ENCODE data around the gene LCN10.

The LCN10 gene

DNA sequence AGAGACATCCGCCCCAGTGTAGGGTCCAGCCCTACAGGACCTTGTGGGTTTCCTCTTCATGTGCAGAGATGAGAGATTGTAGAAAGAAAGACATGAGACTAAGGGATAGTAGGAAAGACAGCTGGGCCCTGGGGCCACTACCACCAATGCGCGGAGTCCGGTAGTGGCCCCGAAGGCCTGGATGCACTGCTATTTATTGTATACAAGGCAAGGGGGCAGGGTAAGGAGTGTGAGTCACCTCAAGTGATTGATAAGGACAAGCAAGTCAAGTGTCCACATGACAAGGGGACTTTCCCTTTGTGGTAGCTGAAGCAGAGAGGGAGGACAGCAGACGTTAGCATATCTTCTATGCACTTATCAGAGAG is 42.2 kb upstream of the LCN10 start:
- Histone ChIP-seq H3K9ac (ENCODE audit: low read depth, low read length) (no peak overlapping the region), H3K4me1 (ENCODE audit: control insufficient read depth, insufficient read depth, low read length) (no peaks in the 10 kb centered on the region), H3K36me3 (ENCODE audit: control insufficient read depth, insufficient read depth, low read length) (no peaks in the 10 kb centered on the region), H3K27ac (ENCODE audit: low read depth, low read length) (no peak overlapping the region), H3K4me3 (ENCODE audit: low read depth, low read length) (no peak overlapping the region), H3K27me3 (ENCODE audit: control insufficient read depth, insufficient read depth, low read length) (no peaks in the 10 kb centered on the region), H3K9me3 (ENCODE audit: control insufficient read depth, insufficient read depth, low read length) (no peaks in the 10 kb centered on the region)

DNA sequence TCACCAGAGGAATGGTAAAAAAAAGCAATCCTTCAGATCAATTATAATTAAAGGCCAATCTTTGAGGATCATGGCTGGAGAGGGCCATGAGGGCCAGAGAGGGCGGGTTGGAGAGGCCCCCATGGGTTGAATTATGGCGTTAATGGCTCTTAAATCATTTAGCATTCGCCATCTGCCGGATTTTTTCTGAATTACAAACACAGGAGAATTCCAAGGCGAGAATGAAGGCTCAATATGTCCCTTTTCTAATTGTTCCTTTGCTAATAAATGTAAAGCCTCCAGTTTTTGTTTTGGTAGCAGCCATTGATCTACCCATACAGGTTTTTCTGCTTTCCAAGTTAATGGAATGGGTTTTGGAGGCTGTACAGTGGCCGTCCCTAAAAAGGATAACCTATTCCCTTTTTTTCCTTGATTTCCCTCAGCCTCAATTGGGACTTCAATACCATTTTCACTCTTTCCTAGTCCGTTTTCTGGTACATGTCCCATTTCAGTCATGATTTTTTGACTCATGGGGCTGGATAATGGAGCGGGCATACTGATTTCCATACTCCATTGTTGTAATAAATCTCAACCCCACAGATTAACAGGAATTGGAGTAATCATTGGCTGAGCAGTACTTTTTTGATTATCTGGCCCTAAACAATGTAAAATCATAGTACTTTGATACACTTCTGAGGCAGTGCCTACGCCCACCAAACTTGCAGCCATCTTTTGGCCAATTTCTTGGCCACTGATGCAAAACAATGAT is 41.7 kb upstream of the LCN10 start:
- Histone ChIP-seq H3K9ac (ENCODE audit: low read depth, low read length) (no peak overlapping the region), H3K4me3 (ENCODE audit: low read depth, low read length) (no peak overlapping the region), H3K9me3 (ENCODE audit: control insufficient read depth, insufficient read depth, low read length) (no peaks in the 10 kb centered on the region), H3K27me3 (ENCODE audit: control insufficient read depth, insufficient read depth, low read length) (no peaks in the 10 kb centered on the region), H3K27ac (ENCODE audit: low read depth, low read length) (no peak overlapping the region), H3K36me3 (ENCODE audit: control insufficient read depth, insufficient read depth, low read length) (no peaks in the 10 kb centered on the region), H3K4me1 (ENCODE audit: control insufficient read depth, insufficient read depth, low read length) (no peaks in the 10 kb centered on the region)

DNA sequence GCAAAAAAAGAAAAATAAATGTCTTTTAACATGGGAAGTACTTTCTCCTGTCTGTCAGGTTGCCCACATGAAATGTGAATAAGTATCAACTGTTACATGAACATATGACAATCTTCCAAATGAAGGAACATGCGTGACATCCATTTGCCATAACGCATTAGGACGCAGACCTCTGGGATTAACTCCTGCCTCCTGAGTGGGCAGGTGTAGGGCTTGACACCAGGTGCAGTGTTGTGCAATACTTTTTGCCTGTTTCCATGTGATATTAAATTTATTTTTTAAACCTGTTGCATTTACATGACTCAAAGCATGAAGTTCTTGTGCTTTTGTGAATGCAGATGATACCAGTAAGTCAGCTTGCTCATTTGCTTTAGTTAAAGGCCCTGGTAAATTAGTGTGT is 39.7 kb upstream of the LCN10 start:
- Histone ChIP-seq H3K27ac (ENCODE audit: low read depth, low read length) (no peak overlapping the region), H3K4me3 (ENCODE audit: low read depth, low read length) (no peak overlapping the region), H3K36me3 (ENCODE audit: control insufficient read depth, insufficient read depth, low read length) (no peaks in the 10 kb centered on the region), H3K9ac (ENCODE audit: low read depth, low read length) (no peak overlapping the region), H3K27me3 (ENCODE audit: control insufficient read depth, insufficient read depth, low read length) (no peaks in the 10 kb centered on the region), H3K9me3 (ENCODE audit: control insufficient read depth, insufficient read depth, low read length) (no peaks in the 10 kb centered on the region), H3K4me1 (ENCODE audit: control insufficient read depth, insufficient read depth, low read length) (no peaks in the 10 kb centered on the region)

DNA sequence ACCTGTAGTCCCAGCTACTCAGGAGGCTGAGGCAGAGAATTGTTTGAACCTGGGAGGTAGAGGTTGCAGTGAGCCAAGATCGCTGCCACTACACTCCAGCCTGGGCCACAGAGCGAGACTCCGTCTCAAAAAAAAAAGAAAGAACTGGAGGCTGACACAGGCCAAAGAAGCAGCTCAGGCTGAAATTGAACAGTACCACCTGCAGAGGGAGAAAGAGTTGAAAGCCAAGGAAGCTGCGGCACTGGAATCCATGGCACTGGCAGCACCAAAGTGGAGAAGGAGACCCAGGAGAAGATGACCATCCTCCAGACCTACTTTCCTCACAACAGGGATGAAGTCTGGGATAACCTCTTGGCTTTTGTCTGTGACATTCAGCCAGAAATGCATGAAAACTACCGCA is 37.1 kb upstream of the LCN10 start:
- no peak overlapping the region for H3K4me3 ChIP-seq (ENCODE audit: low read depth, low read length)
- no peaks in the 10 kb centered on the region for H3K4me1 ChIP-seq (ENCODE audit: control insufficient read depth, insufficient read depth, low read length)
- peak overlapping the region; percentile 66 for H3K27ac ChIP-seq (ENCODE audit: low read depth, low read length)
- no peaks in the 10 kb centered on the region for H3K9me3 ChIP-seq (ENCODE audit: control insufficient read depth, insufficient read depth, low read length)
- H3K36me3 ChIP-seq (ENCODE audit: control insufficient read depth, insufficient read depth, low read length) = no peaks in the 10 kb centered on the region
- no peaks in the 10 kb centered on the region for H3K27me3 ChIP-seq (ENCODE audit: control insufficient read depth, insufficient read depth, low read length)
- no peak overlapping the region for H3K9ac ChIP-seq (ENCODE audit: low read depth, low read length)

DNA sequence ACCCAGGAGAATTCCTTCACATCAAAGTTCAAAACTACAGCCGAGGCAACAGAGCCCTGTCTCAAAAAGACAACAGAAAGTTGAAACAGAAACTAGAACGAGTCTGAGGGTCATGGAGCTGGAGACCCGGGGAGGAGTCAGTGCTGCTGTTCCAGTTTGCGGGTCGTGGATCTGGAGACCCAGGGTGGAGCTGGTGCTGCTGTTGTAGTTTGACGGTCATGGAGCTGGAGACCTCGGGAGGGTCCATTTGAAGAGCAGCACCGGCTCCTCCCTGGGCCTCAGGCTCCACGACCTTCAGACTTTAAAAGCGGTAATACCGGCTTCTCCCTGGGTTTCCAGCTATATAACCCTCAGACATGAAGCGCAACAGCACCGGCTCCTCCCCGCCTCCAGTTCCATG is 34.6 kb upstream of the LCN10 start:
- no peaks in the 10 kb centered on the region for H3K27me3 ChIP-seq (ENCODE audit: control insufficient read depth, insufficient read depth, low read length)
- H3K9me3 ChIP-seq (ENCODE audit: control insufficient read depth, insufficient read depth, low read length) = peaks cover 4% of the 10 kb centered on the region; the same call in 1 of the 2 replicates
- H3K9ac ChIP-seq (ENCODE audit: low read depth, low read length) = no peak overlapping the region
- no peak overlapping the region for H3K4me3 ChIP-seq (ENCODE audit: low read depth, low read length)
- no peak overlapping the region for H3K27ac ChIP-seq (ENCODE audit: low read depth, low read length)
- no peaks in the 10 kb centered on the region for H3K4me1 ChIP-seq (ENCODE audit: control insufficient read depth, insufficient read depth, low read length)
- H3K36me3 ChIP-seq (ENCODE audit: control insufficient read depth, insufficient read depth, low read length) = no peaks in the 10 kb centered on the region

DNA sequence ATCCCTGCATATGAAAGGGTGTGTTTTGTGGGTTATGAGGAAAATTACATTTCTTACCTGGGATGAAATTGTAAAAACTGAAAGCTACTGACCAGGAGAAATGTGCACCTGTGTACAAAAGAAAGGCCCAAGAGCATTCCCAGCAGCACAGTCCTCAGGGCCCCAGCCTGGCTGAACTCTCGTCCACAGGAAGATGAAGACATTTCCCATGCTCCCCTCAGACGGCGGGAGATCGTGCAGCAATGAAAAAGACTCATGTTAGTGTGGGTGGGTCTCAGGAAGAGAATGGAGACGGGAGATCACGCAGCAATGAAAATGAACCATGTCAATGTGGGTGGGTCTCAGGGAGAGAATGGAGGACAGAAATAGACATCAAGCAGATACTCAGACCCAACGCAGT is 34.2 kb upstream of the LCN10 start:
- H3K9ac ChIP-seq (ENCODE audit: low read depth, low read length) = no peak overlapping the region
- H3K36me3 ChIP-seq (ENCODE audit: control insufficient read depth, insufficient read depth, low read length) = no peaks in the 10 kb centered on the region
- H3K9me3 ChIP-seq (ENCODE audit: control insufficient read depth, insufficient read depth, low read length) = peaks cover 4% of the 10 kb centered on the region; the same call in 1 of the 2 replicates
- H3K4me3 ChIP-seq (ENCODE audit: low read depth, low read length) = no peak overlapping the region
- H3K4me1 ChIP-seq (ENCODE audit: control insufficient read depth, insufficient read depth, low read length) = no peaks in the 10 kb centered on the region
- no peak overlapping the region for H3K27ac ChIP-seq (ENCODE audit: low read depth, low read length)
- H3K27me3 ChIP-seq (ENCODE audit: control insufficient read depth, insufficient read depth, low read length) = no peaks in the 10 kb centered on the region

DNA sequence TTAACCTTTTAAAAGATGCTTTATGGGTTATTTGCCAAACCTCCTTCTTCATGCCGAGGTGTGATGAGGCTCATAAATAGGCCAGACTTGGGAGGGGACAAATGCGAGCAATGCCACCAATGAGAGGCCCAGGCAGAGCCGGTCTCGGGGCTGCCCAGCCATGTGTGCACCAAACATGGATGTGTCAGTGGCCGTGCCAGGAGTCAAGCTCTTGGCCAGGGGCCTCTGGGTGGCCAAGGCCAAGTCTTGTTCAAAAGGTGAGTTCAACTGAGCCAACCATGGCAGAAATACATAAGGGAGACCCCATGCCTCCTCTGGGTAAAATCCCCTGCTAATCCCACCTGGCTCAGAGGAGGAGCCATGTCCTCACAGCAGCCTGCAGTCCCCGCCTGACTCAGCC is 32.5 kb upstream of the LCN10 start:
- Histone ChIP-seq H3K4me3 (ENCODE audit: low read depth, low read length) (no peak overlapping the region), H3K9me3 (ENCODE audit: control insufficient read depth, insufficient read depth, low read length) (peaks cover 4% of the 10 kb centered on the region; the same call in 1 of the 2 replicates), H3K27ac (ENCODE audit: low read depth, low read length) (no peak overlapping the region), H3K4me1 (ENCODE audit: control insufficient read depth, insufficient read depth, low read length) (no peaks in the 10 kb centered on the region), H3K9ac (ENCODE audit: low read depth, low read length) (no peak overlapping the region), H3K36me3 (ENCODE audit: control insufficient read depth, insufficient read depth, low read length) (no peaks in the 10 kb centered on the region), H3K27me3 (ENCODE audit: control insufficient read depth, insufficient read depth, low read length) (no peaks in the 10 kb centered on the region)

DNA sequence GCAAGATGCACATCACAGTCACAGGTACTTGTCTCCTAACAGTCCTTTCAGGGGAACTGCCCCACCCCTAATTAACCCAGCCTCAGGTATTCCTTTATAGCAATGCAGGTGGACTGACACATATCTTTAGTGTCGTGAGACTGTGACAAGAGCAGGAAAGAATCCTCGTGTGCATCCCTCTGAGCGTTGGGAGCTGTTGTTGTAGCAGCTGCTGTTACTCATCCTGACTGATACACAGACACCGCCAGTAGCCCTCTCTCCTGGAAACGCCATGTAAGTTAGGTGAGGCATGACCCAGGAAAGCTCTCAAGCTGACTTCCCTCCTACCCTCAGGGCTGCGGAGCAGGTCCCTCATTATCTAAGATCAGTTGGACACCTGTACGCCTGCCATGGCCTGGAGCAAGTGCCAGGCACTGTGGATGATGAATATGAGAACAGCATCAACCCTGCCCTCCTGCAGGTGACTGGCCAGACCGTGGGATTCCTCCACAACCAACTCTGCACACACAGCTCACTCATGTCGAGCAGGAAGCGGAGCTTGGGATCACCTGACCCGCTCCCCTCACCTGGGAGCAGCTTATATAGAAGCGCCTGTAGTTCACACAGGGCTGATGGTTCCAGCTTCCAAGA is 31.8 kb upstream of the LCN10 start:
- H3K27me3 ChIP-seq (ENCODE audit: control insufficient read depth, insufficient read depth, low read length) = no peaks in the 10 kb centered on the region

DNA sequence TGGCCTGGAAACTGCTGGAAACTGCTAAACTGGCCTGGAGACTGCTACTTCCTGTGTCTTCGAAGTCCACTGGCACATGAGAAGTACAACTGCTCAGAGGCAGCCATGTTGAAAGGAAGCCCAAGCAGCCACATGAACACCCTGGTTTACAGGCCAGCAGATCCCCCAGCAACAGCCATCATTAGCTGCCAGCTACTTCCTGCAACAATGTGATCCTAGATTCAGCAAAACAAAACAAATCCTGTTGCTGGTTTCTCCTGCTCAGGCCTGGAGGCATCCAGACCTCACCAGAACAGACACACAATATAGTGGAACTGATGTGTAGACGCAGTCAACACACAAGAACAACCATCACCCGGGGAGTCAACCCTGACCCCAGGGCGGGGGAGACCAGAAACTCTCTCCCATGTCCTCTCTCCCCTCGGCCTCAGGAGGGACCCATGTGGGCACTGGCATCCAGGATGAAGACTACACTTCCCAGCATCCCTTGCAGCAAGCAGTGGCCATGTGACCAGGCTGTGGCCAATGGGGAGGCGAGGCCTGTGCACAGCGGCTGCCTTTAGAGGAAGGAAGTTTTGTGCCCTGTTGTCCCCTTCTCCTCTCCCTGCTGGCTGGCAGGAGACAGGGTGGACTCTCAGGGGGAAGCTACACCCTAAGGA is 30.8 kb upstream of the LCN10 start:
- H3K9ac ChIP-seq (ENCODE audit: low read depth, low read length) = no peak overlapping the region
- H3K27ac ChIP-seq (ENCODE audit: low read depth, low read length) = no peak overlapping the region
- H3K4me1 ChIP-seq (ENCODE audit: control insufficient read depth, insufficient read depth, low read length) = no peaks in the 10 kb centered on the region
- peaks cover 4% of the 10 kb centered on the region; the same call in 1 of the 2 replicates for H3K9me3 ChIP-seq (ENCODE audit: control insufficient read depth, insufficient read depth, low read length)
- H3K27me3 ChIP-seq (ENCODE audit: control insufficient read depth, insufficient read depth, low read length) = no peaks in the 10 kb centered on the region
- H3K36me3 ChIP-seq (ENCODE audit: control insufficient read depth, insufficient read depth, low read length) = no peaks in the 10 kb centered on the region
- H3K4me3 ChIP-seq (ENCODE audit: low read depth, low read length) = no peak overlapping the region

More for the DNA sequence above, 31.8 kb upstream of the LCN10 start:
- H3K36me3 ChIP-seq (ENCODE audit: control insufficient read depth, insufficient read depth, low read length) = no peaks in the 10 kb centered on the region
- no peak overlapping the region for H3K27ac ChIP-seq (ENCODE audit: low read depth, low read length)
- no peak overlapping the region for H3K9ac ChIP-seq (ENCODE audit: low read depth, low read length)
- H3K4me1 ChIP-seq (ENCODE audit: control insufficient read depth, insufficient read depth, low read length) = no peaks in the 10 kb centered on the region
- H3K9me3 ChIP-seq (ENCODE audit: control insufficient read depth, insufficient read depth, low read length) = peaks cover 4% of the 10 kb centered on the region; the same call in 1 of the 2 replicates
- H3K4me3 ChIP-seq (ENCODE audit: low read depth, low read length) = no peak overlapping the region

DNA sequence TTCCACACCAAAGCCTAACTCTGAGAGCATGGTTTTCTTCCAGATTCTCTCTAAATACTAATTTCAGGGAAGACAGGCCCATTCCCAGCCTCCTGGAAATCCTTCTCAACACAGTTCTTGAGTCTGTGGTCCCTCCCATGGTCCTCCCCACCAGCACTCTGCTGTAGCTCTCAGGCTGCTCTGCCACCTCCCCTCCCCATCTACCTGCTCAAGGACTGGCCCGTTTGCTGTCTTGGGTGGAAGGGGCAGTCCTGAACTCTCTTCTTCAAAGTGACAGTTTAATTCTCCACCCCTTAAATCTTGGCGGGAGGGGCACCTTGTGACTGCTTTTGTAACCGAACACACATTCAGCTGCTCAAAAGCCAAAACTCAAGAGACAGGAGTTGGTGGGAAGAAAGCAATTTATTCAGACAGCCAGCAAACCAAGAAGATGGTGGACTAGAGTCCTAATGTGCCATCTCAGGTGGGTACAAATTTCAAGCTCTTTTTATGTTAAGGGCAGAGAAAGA is 29.2 kb upstream of the LCN10 start:
- Histone ChIP-seq H3K27me3 (ENCODE audit: control insufficient read depth, insufficient read depth, low read length) (no peaks in the 10 kb centered on the region), H3K27ac (ENCODE audit: low read depth, low read length) (no peak overlapping the region), H3K9me3 (ENCODE audit: control insufficient read depth, insufficient read depth, low read length) (peaks cover 4% of the 10 kb centered on the region; the same call in 1 of the 2 replicates), H3K36me3 (ENCODE audit: control insufficient read depth, insufficient read depth, low read length) (no peaks in the 10 kb centered on the region), H3K4me3 (ENCODE audit: low read depth, low read length) (no peak overlapping the region), H3K9ac (ENCODE audit: low read depth, low read length) (no peak overlapping the region), H3K4me1 (ENCODE audit: control insufficient read depth, insufficient read depth, low read length) (no peaks in the 10 kb centered on the region)

DNA sequence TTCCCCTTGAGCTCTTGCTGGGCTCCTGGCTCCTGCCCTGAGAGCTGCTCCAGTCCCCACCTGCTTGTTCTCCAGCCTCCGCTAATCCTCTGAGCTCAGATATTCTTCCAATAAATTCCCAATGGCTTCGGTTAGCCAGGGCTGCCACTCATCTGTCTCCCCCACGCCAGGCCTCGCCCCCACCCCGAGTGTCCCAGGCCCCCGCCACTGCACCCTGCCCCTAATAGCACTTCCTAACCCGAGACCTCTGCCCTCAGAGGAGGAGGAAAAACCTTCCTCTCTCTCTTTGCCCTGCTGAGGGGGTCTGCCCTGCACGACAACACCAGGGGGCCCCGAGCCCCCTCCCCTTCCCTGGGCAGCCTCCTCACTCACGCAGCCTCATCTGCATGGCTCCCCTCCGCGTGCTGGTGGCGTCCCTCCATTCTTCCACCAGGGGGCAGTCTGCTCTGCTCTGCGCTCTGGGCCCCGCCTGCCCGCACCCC is 27.0 kb upstream of the LCN10 start:
- no peaks in the 10 kb centered on the region for H3K4me1 ChIP-seq (ENCODE audit: control insufficient read depth, insufficient read depth, low read length)
- H3K36me3 ChIP-seq (ENCODE audit: control insufficient read depth, insufficient read depth, low read length) = no peaks in the 10 kb centered on the region
- H3K27me3 ChIP-seq (ENCODE audit: control insufficient read depth, insufficient read depth, low read length) = no peaks in the 10 kb centered on the region

More for the DNA sequence above, 27.0 kb upstream of the LCN10 start:
- no peak overlapping the region for H3K9ac ChIP-seq (ENCODE audit: low read depth, low read length)
- no peak overlapping the region for H3K27ac ChIP-seq (ENCODE audit: low read depth, low read length)
- peak overlapping the region; percentile 49; the same call in 1 of the 2 replicates for H3K4me3 ChIP-seq (ENCODE audit: low read depth, low read length)
- H3K9me3 ChIP-seq (ENCODE audit: control insufficient read depth, insufficient read depth, low read length) = peaks cover 4% of the 10 kb centered on the region; the same call in 1 of the 2 replicates

Measured in HUES48 (cell line).